ENCODE data around the gene IFNL1.
"Not testable (repeated sequence)": the region's sequence is repeated elsewhere in the genome, so short reads cannot be mapped to it uniquely, and the experiment has no call there.

Gene IFNL1

GRCh38 chr19:39332293-39332692, 36.1 kb downstream of the IFNL1 start:
- no peak overlapping the region for H3K27ac Mint-ChIP-seq
- no peaks in the 10 kb centered on the region for H3K9me3 Mint-ChIP-seq
- peaks cover 69% of the 10 kb centered on the region for H3K4me1 Mint-ChIP-seq
- no peaks in the 10 kb centered on the region for H3K27me3 Mint-ChIP-seq
- H3K4me3 Mint-ChIP-seq: peak overlapping the region; percentile 66
- H3K36me3 Mint-ChIP-seq: peaks cover 5% of the 10 kb centered on the region

- peak overlapping the region; percentile 73 for H3K27ac Mint-ChIP-seq
- not testable (repeated sequence) for H3K36me3 Mint-ChIP-seq
Observed at GRCh38 chr19:39332738-39333137, 36.5 kb downstream of the IFNL1 start.

GRCh38 chr19:39333507-39333906, 37.3 kb downstream of the IFNL1 start:
- Mint-ChIP-seq H3K4me1 (peaks cover 70% of the 10 kb centered on the region), H3K4me3 (peak overlapping the region; percentile 66), H3K36me3 (peaks cover 3% of the 10 kb centered on the region), H3K27me3 (no peaks in the 10 kb centered on the region), H3K9me3 (no peaks in the 10 kb centered on the region), H3K27ac (peak overlapping the region; percentile 73)

More at GRCh38 chr19:39332738-39333137, 36.5 kb downstream of the IFNL1 start:
- peaks cover 70% of the 10 kb centered on the region for H3K4me1 Mint-ChIP-seq
- not testable (repeated sequence) for H3K9me3 Mint-ChIP-seq, H3K27me3 Mint-ChIP-seq
- H3K4me3 Mint-ChIP-seq: peak overlapping the region; percentile 66

GRCh38 chr19:39334444-39334976, 38.3 kb downstream of the IFNL1 start:
- H3K27ac Mint-ChIP-seq: peak overlapping the region; percentile 99
- no peaks in the 10 kb centered on the region for H3K9me3 Mint-ChIP-seq
- H3K27me3 Mint-ChIP-seq: no peaks in the 10 kb centered on the region
- H3K36me3 Mint-ChIP-seq: peaks cover 3% of the 10 kb centered on the region
- peak overlapping the region; percentile 99 for H3K4me3 Mint-ChIP-seq
- peaks cover 62% of the 10 kb centered on the region for H3K4me1 Mint-ChIP-seq

- peak overlapping the region; percentile 99 for H3K4me3 Mint-ChIP-seq
- H3K27ac Mint-ChIP-seq: peak overlapping the region; percentile 99
- H3K27me3 Mint-ChIP-seq: no peaks in the 10 kb centered on the region
- peaks cover 64% of the 10 kb centered on the region for H3K4me1 Mint-ChIP-seq
- no peaks in the 10 kb centered on the region for H3K9me3 Mint-ChIP-seq
- H3K36me3 Mint-ChIP-seq: peaks cover 3% of the 10 kb centered on the region
Observed at GRCh38 chr19:39335168-39335548, 39.0 kb downstream of the IFNL1 start.

GRCh38 chr19:39336483-39336882, 40.3 kb downstream of the IFNL1 start:
- H3K27ac Mint-ChIP-seq: peak overlapping the region; percentile 99
- H3K27me3 Mint-ChIP-seq: no peaks in the 10 kb centered on the region
- peaks cover 3% of the 10 kb centered on the region for H3K36me3 Mint-ChIP-seq

GRCh38 chr19:39339674-39340073, 43.5 kb downstream of the IFNL1 start:
- peaks cover 67% of the 10 kb centered on the region for H3K4me1 Mint-ChIP-seq
- H3K27ac Mint-ChIP-seq: peak overlapping the region; percentile 95

More at GRCh38 chr19:39336483-39336882, 40.3 kb downstream of the IFNL1 start:
- H3K4me1 Mint-ChIP-seq: peaks cover 66% of the 10 kb centered on the region
- peak overlapping the region; percentile 99 for H3K4me3 Mint-ChIP-seq
- no peaks in the 10 kb centered on the region for H3K9me3 Mint-ChIP-seq

GRCh38 chr19:39340156-39340555, 43.9 kb downstream of the IFNL1 start:
- H3K36me3 Mint-ChIP-seq: not testable (repeated sequence)

More at GRCh38 chr19:39339674-39340073, 43.5 kb downstream of the IFNL1 start:
- no peak overlapping the region for H3K4me3 Mint-ChIP-seq
- peaks cover 5% of the 10 kb centered on the region for H3K36me3 Mint-ChIP-seq
- no peaks in the 10 kb centered on the region for H3K9me3 Mint-ChIP-seq
- H3K27me3 Mint-ChIP-seq: no peaks in the 10 kb centered on the region

GRCh38 chr19:39341129-39341718, 45.0 kb downstream of the IFNL1 start:
- H3K36me3 Mint-ChIP-seq: peaks cover 2% of the 10 kb centered on the region
- peaks cover 71% of the 10 kb centered on the region for H3K4me1 Mint-ChIP-seq
- H3K9me3 Mint-ChIP-seq: no peaks in the 10 kb centered on the region
- H3K27ac Mint-ChIP-seq: peak overlapping the region; percentile 95
- peak overlapping the region; percentile 95 for H3K4me3 Mint-ChIP-seq
- no peaks in the 10 kb centered on the region for H3K27me3 Mint-ChIP-seq

More at GRCh38 chr19:39340156-39340555, 43.9 kb downstream of the IFNL1 start:
- Mint-ChIP-seq H3K4me3 (peak overlapping the region; percentile 95), H3K4me1 (peaks cover 67% of the 10 kb centered on the region), H3K27ac (peak overlapping the region; percentile 95)
- not testable (repeated sequence) for H3K9me3 Mint-ChIP-seq, H3K27me3 Mint-ChIP-seq

GRCh38 chr19:39341719-39342604, 45.8 kb downstream of the IFNL1 start, which contains the start of gene SAMD4B:
Gene SAMD4B, plus strand, starts transcription at chr19:39342421. Its CDS starts 14,473 bp downstream, at chr19:39356894.
- no peaks in the 10 kb centered on the region for H3K27me3 Mint-ChIP-seq
- peak within 1 kb of the TSS; percentile 95 for H3K4me3 Mint-ChIP-seq
- H3K4me1 Mint-ChIP-seq: peaks cover 75% of the 10 kb centered on the region
- peak within 1 kb of the TSS; percentile 95 for H3K27ac Mint-ChIP-seq
- peaks cover 2% of the 10 kb centered on the region for H3K36me3 Mint-ChIP-seq
- no peaks in the 10 kb centered on the region for H3K9me3 Mint-ChIP-seq

GRCh38 chr19:39342647-39343305, 46.6 kb downstream of the IFNL1 start:
- no peaks in the 10 kb centered on the region for H3K27me3 Mint-ChIP-seq
- peak overlapping the region; percentile 85 for H3K4me3 Mint-ChIP-seq
- H3K36me3 Mint-ChIP-seq: peaks cover 2% of the 10 kb centered on the region

GRCh38 chr19:39345956-39346355, 49.7 kb downstream of the IFNL1 start:
- Mint-ChIP-seq H3K4me1 (peaks cover 69% of the 10 kb centered on the region), H3K27me3 (no peaks in the 10 kb centered on the region), H3K9me3 (no peaks in the 10 kb centered on the region), H3K27ac (peak overlapping the region; percentile 61), H3K36me3 (peaks cover 7% of the 10 kb centered on the region), H3K4me3 (no peak overlapping the region)

More at GRCh38 chr19:39342647-39343305, 46.6 kb downstream of the IFNL1 start:
- Mint-ChIP-seq H3K27ac (peak overlapping the region; percentile 64), H3K4me1 (peaks cover 75% of the 10 kb centered on the region), H3K9me3 (no peaks in the 10 kb centered on the region)

GRCh38 chr19:39347332-39348164, 51.3 kb downstream of the IFNL1 start:
- Mint-ChIP-seq H3K4me1 (peaks cover 76% of the 10 kb centered on the region), H3K27ac (peak overlapping the region; percentile 80), H3K36me3 (peaks cover 16% of the 10 kb centered on the region), H3K9me3 (no peaks in the 10 kb centered on the region), H3K27me3 (no peaks in the 10 kb centered on the region), H3K4me3 (no peak overlapping the region)

Data from activated naive CD4-positive, alpha-beta T cell treated with anti-CD3 and anti-CD28 coated beads, Interleukin-2, amount 50 U/mL, for 24 hours (primary cell).